Ascending aorta (tissue), 2 donors: ENCODE measurements around the gene TRIM15. TPM values are rescaled to one million over a fixed set of nuclear protein-coding genes. Genes with fewer than 3 reads are reported as not detected.

Experiments
- DNase-seq, 2 donors: peaks; one replicate each; pipeline ENCODE4 v3.0.0-alpha.2; 2019; ENCODE audit warnings: low spot score in 2 of 2
- H3K27ac ChIP-seq, 2 donors: fragments of 200-600 bp; sonication (generic); one replicate each; pipeline ENCODE4 v1.5.1; 2016 to 2017; ENCODE audit warnings: mild to moderate bottlenecking in 1 of 2
- H3K27me3 ChIP-seq: fragments of 200-600 bp; sonication (generic); one replicate; pipeline ENCODE4 v1.5.1; 2017
- H3K36me3 ChIP-seq, 2 donors: fragments of 200-600 bp; sonication (generic); one replicate each; pipeline ENCODE4 v1.5.1; 2016
- H3K4me1 ChIP-seq, 2 donors: fragments of 200-600 bp; sonication (generic); one replicate each; pipeline ENCODE4 v1.5.1; 2016 to 2017; ENCODE audit warnings: mild to moderate bottlenecking in 1 of 2
- H3K4me3 ChIP-seq, 2 donors: fragments of 200-600 bp; sonication (generic); one replicate each; pipeline ENCODE4 v1.5.1; 2016 to 2017; ENCODE audit warnings: mild to moderate bottlenecking in 1 of 2
- H3K9me3 ChIP-seq, 2 donors: fragments of 200-600 bp; sonication (generic); one replicate each; pipeline ENCODE4 v1.5.1; 2016
- intact Hi-C: fragments of 100-400 bp; cut with DNase I; formaldehyde crosslinking; loops from one replicate; pipeline ENCODE4 v1.15.1; 2023
- total RNA-seq: library from RNA; depleted of rRNA; stranded (reverse); fragments of >200 nt; gene quantifications from one replicate; pipeline ENCODE4 v1.1.0, GENCODE V29; 2016
- TF ChIP-seq, protein P1 (sequence below), 3 experiments: fragments of 200-600 bp in 2 of 3; fragments of 450-650 bp in 1 of 3; sonication (generic) in 2 of 3; IDR thresholded peaks; one replicate each; pipeline ENCODE4 v1.5.1; 2016 to 2019; ENCODE audit warnings: antibody characterized with exemption in 3 of 3, mild to moderate bottlenecking in 1 of 3, moderate library complexity in 1 of 3

The TRIM15 gene
- total RNA-seq, 1 donor from 2014 or later: not detected

DNA sequence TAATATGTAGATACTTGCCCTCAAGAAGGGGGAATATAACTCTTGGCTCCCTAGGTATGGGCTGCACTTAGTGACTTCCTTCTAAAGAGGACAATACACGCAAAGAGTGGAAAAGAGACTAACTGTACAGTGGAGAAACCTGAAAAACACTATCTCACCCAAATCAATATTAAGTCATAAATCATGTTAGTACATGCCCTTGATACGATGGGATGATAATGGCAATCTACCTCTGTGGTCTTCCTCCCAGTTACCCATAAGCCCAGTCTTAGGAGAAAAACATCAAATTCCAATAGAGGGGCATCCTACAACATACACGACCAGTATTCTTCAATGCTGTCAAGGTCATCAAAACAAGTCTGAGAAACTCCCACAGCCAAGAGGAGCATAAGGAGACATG, 48.6 kb downstream of the TRIM15 start:
- Histone ChIP-seq H3K9me3 (no peaks in the 10 kb centered on the region), H3K4me1 (peaks cover 7 to 28% of the 10 kb centered on the region in 2 donors), H3K27me3 (no peaks in the 10 kb centered on the region), H3K4me3 (peak overlapping the region; percentile 72 to 97), H3K27ac (no peak overlapping the region), H3K36me3 (no peaks in the 10 kb centered on the region)
- DNase-seq: no peak
- intact Hi-C loops: loop anchor here (2.0 to 10.0 kb wide), 6 partner anchors 109 to 577 kb away; partner anchors contain the start of genes GABBR1, HLA-A, HLA-E and HLA-F
- TF ChIP-seq, protein P1, sequence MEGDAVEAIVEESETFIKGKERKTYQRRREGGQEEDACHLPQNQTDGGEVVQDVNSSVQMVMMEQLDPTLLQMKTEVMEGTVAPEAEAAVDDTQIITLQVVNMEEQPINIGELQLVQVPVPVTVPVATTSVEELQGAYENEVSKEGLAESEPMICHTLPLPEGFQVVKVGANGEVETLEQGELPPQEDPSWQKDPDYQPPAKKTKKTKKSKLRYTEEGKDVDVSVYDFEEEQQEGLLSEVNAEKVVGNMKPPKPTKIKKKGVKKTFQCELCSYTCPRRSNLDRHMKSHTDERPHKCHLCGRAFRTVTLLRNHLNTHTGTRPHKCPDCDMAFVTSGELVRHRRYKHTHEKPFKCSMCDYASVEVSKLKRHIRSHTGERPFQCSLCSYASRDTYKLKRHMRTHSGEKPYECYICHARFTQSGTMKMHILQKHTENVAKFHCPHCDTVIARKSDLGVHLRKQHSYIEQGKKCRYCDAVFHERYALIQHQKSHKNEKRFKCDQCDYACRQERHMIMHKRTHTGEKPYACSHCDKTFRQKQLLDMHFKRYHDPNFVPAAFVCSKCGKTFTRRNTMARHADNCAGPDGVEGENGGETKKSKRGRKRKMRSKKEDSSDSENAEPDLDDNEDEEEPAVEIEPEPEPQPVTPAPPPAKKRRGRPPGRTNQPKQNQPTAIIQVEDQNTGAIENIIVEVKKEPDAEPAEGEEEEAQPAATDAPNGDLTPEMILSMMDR (IDR thresholded peaks at IDR 0.05): no peak

DNA sequence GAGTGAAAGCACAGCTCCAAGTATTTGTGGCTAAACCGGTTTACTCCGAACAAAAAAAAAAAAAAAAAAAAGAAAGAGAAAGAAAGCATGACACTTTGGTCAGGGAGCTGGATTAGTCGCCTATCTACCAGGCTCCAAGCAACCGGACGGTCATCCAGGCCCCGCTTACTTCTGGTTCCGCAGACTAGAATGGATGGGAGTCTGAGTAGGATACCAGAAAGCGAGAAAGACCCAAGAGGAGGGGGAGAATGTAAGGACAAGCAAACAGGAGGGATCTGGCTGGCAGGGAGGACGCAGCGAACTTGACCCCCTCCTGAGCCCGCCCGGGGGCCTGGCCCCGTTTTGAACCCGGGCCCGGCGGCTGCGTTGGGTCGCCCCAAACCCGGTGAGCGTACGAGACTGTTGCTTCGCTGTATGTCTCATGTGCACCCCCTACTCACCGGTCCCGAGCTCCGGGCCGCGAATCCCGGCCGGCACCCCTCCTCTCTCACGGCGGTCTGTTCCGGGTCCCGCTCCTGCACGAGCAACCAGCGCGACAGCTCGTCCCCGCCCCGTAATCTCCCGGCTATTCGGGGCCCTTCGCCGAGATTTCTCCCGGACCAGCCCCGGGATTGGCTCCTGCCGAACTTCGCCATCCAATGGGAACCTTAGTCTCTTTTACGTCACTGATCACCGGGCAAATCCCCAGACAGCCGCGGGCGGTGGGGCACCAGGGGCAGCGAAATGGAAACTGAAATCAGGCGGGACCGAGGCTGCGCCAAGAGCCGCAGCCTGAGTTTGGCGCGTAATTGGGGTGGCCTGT, 49.7 kb downstream of the TRIM15 start, which contains the start of gene TRIM26:
Gene TRIM26, minus strand, starts transcription at position 542 of the 802 bp plus-strand sequence. CDS start 14,303 bp downstream, outside the sequence.
- Histone ChIP-seq H3K4me1 (peaks cover 7 to 20% of the 10 kb centered on the region in 2 donors), H3K9me3 (no peaks in the 10 kb centered on the region), H3K27me3 (no peaks in the 10 kb centered on the region), H3K4me3 (peak within 1 kb of the TSS; percentile 72 to 97), H3K27ac (peak within 1 kb of the TSS; percentile 93 to 97), H3K36me3 (no peaks in the 10 kb centered on the region)
- peak; percentile 91 to 98 for DNase-seq
- intact Hi-C loops: loop anchor here (1.0 to 10.0 kb wide), 7 partner anchors 110 to 578 kb away; partner anchors contain the start of genes GABBR1, HLA-A, HLA-E and HLA-F
- TF ChIP-seq, protein P1 (IDR thresholded peaks at IDR 0.05): no peak

DNA sequence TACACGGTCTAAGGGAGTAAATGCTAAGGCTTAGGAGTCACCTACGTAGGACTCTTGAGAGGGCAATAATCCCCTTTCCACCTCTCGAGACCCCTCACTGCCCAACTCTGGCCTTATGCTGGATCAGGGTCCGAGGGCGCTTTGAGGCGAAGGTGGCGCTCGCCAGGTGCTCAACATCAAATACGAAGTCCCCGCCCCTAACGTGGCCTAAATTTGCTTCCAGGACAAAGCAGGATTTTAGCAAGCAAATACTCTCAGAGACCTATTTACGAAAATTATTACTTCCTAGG, 50.3 kb downstream of the TRIM15 start:
- Histone ChIP-seq H3K4me1 (peaks cover 7 to 20% of the 10 kb centered on the region in 2 donors), H3K9me3 (no peaks in the 10 kb centered on the region), H3K27ac (peak overlapping the region; percentile 93 to 97), H3K36me3 (no peaks in the 10 kb centered on the region), H3K27me3 (no peaks in the 10 kb centered on the region), H3K4me3 (peak overlapping the region; percentile 72 to 97)
- TF ChIP-seq, protein P1 (IDR thresholded peaks at IDR 0.05): no peak
- intact Hi-C loops: loop anchor here (1.0 to 10.0 kb wide), 7 partner anchors 111 to 579 kb away; partner anchors contain the start of genes GABBR1, HLA-A, HLA-E and HLA-F
- peak in 1 of 2 donors; percentile 71 for DNase-seq

DNA sequence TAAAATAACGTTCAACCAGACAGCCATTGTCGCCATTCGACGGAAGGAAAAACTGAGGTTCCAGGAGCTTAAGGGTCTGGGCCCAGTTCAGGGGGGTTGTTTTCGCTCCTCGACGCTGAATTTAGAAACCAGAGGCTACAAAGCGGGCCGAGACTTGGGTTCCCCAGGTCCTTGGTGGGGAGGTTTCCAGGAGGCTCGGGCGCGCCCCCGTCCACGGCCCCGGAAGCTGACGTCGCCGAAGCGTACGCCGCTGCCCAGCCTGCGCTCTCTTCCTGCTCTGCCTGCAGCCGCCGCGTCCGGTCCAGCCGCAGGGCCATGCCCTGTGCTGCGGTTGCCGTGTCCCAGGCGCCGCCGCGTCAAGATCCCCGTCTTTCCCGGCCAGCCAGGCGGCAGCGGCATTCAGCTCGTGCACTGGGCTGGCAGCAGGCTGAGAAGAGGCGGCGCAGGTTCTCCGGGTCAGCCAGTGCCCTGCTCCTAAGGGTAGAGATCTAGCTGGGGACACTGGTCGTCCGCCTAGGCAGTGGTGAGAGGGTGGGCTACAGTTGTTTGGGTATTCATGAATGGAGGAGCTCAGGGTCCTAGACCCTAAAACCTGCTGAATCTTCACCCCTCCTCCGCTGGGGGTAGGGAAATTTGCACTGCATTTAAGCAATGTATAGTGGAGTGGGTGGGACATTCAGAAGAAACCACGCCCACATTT, 50.8 kb downstream of the TRIM15 start:
- intact Hi-C loops: loop anchor here (1.0 to 10.0 kb wide), 8 partner anchors 45 to 579 kb away; partner anchors contain the start of genes GABBR1, HLA-A, HLA-E and HLA-F
- Histone ChIP-seq H3K4me1 (peaks cover 7 to 23% of the 10 kb centered on the region in 2 donors), H3K9me3 (no peaks in the 10 kb centered on the region), H3K4me3 (peak overlapping the region; percentile 72 to 97), H3K27me3 (no peaks in the 10 kb centered on the region), H3K36me3 (no peaks in the 10 kb centered on the region), H3K27ac (peak overlapping the region; percentile 93 to 97)
- peak; percentile 42 to 93 for DNase-seq
- TF ChIP-seq, protein P1 (IDR thresholded peaks at IDR 0.05): no peak

DNA sequence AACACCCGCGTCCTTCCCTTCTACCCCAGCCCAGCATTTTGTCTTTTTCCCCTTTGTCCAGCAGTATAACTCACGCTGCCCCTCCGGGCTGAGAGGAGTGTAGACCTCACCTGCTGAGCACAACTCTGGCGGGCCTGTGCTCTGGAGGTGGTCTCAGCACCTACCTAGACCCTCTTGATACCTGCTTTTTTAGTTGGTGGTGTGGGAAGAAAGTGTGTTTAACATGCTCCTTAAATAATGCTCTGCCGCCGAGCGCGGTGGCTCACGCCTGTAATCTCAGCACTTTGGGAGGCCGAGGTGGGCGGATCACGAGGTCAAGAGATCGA, 51.3 kb downstream of the TRIM15 start:
- Histone ChIP-seq H3K9me3 (no peaks in the 10 kb centered on the region), H3K27me3 (no peaks in the 10 kb centered on the region), H3K4me1 (peaks cover 7 to 23% of the 10 kb centered on the region in 2 donors), H3K4me3 (peak overlapping the region; percentile 72 to 97), H3K36me3 (no peaks in the 10 kb centered on the region), H3K27ac (peak overlapping the region; percentile 93 to 97)
- intact Hi-C loops: loop anchor here (1.0 to 10.0 kb wide), 5 partner anchors 45 to 580 kb away; partner anchors contain the start of genes GABBR1, HLA-A, HLA-E and HLA-F
- DNase-seq: no peak
- TF ChIP-seq, protein P1 (IDR thresholded peaks at IDR 0.05): no peak
